Measurements from ENCODE around the gene DMRTC1B.
"Not testable (repeated sequence)": the region's sequence is repeated elsewhere in the genome, so short reads cannot be mapped to it uniquely, and the experiment has no call there.

Gene DMRTC1B

GRCh38 chrX:72776653-72777466 lies at the start of gene DMRTC1B:
Gene DMRTC1B, plus strand, starts transcription at chrX:72776890. Its CDS starts 68,246 bp downstream, at chrX:72845136.
- DNase-seq (ENCODE audit: low spot score): not testable (repeated sequence)

- DNase-seq (ENCODE audit: low spot score): no peak
These were observed 48.8 kb upstream of the DMRTC1B start for GRCh38 chrX:72727846-72728245.

DNA sequence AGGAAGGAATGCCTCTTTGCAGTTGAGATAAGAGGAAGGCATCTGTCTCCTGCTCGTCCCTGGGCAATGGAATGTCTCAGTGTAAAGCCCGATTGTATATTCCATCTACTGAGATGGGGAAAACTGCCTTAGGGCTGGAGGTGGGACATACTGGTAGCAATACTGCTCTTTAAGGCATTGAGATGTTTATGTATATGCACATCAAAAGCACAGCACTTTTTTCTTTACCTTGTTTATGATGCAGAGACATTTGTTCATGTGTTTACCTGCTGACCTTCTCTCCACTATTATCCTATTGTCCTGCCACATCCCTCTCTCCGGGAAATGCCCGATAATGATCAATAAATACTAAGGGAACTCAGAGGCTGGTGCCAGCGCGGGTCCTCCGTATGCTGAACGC lies 43.1 kb upstream of the DMRTC1B start:
- DNase-seq (ENCODE audit: low spot score): not testable (repeated sequence)

DNA sequence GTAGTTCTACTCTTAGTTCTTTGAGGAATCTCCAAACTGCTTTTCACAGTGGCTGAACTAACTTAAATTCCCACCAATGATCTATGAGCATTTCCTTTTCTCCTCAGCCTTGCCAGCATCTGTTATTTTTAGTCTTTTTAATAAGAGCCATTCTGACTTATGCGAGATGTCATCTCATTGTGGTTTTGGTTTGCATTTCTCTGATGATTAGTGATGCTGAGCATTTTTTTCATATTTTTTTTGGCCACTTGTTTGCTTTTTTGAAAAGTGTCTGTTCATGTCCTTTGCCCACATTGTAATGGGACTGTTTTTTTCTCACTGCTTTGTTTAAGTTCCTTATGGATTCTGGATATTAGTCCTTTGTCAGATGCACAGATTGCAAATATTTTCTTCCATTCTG lies 41.1 kb upstream of the DMRTC1B start:
- DNase-seq (ENCODE audit: low spot score): no peak

DNA sequence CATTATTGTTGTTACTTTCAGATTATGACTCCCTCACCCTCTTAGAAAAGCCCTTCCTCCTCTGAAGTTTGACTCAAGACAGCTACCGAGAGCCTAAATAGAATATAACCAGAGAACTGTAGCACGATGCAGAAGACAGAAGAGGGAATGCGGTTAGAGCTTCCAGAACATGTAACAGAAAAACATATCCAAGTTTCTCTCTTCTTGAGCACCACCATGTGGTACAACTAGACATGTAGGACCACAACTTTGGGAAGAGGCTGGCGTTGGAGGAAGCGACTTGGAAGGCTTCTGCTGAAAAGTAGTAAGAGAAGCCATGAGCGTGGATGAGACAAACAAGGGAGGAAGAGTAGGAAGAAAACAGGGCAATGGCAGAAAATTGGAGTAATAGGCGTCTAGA lies 31.1 kb upstream of the DMRTC1B start:
- not testable (repeated sequence) for DNase-seq (ENCODE audit: low spot score)

GRCh38 chrX:72748545-72748944 lies 28.1 kb upstream of the DMRTC1B start:
- not testable (repeated sequence) for DNase-seq (ENCODE audit: low spot score)

DNA sequence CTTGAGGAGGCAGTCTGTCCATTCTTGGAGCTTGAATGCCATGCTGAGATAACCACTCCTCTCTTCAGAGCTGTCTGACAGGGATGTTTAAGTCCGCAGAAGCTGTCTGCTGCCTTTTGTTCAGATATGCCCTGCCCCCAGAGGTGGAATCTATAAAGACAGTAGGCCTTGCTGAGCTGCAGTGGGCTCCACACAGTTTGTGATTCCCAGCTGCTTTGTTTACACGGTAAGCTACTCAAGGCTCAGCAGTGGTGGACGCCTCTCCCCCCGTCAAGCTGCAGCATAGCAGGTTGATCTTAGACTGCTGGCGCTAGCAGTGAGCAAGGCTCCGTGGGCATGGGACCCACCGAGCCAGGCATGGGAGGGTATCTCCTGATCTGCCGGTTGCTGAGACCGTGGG lies 16.2 kb upstream of the DMRTC1B start:
- not testable (repeated sequence) for DNase-seq (ENCODE audit: low spot score)

DNA sequence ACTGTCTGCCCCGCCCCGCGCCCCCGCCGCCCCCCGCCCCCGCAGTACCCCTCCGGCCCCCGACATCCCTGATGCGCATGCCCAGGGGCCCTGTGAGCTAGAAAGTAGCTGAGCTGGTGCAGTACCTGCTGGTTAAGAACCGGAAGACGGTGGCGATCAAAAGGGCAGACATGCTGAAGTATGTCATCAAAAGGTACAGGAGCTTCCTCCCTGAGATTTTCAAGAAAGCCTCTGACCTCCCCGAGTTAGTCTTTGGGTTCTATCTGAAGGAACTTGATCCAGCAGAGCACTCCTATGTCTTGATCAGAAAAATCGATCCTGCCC lies 739 bp downstream of the DMRTC1B start:
- not testable (repeated sequence) for DNase-seq (ENCODE audit: low spot score)

GRCh38 chrX:72778146-72778545 lies 1.5 kb downstream of the DMRTC1B start:
- DNase-seq (ENCODE audit: low spot score): not testable (repeated sequence)

- not testable (repeated sequence) for DNase-seq (ENCODE audit: low spot score)
These were observed 5.9 kb downstream of the DMRTC1B start, which contains the start of gene FAM236B for GRCh38 chrX:72782560-72782959. Gene FAM236B, minus strand, starts transcription at chrX:72782660. Its CDS starts 100 bp downstream, at chrX:72782560.

DNA sequence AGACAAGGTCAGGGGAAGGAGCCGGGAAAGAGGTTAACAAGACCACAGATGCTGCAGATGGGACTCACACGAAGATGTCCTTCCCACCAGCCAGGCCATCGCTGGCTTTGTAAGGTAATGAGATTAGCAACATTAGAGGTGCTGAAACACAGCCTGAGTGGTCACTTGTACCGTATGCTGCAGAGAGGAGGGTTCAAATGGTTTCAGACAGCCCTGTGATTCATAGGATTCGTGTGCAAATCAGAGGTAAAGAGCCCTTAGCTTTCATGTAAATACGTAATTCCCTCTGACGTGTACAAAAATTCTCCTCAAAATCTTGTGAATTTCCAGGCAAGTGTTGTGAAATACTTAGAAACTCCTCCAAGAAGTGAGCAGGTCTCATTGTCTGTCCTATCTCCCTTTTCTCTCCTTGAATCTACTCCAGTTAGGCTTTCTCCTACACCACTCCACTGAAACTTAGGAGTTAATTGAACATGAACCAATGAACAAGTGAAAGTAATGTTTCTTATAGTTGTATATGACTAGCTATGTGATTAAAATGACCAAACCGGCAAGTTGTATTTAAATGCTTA lies 6.8 kb downstream of the DMRTC1B start:
- not testable (repeated sequence) for DNase-seq (ENCODE audit: low spot score)

DNA sequence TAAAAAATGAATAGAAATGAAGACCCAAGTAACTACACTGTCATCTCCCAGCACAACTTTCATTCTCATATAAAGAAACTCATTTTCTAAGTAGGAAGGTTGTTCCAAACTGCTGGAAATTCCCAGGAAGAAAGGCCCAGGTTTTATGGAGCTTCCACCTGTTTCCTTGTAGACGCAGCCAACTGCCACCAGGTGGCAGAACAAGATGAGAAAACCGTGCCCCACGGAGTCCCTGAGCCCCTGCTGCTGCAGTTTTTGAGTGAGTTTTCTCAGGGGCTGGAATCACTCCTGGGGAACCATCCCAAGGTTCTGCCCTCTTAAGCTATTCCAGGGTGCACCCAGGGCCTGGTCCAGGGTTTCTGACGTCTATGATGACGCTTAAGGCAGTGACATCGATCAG lies 7.3 kb downstream of the DMRTC1B start:
- DNase-seq (ENCODE audit: low spot score): not testable (repeated sequence)

- DNase-seq (ENCODE audit: low spot score): not testable (repeated sequence)
These were observed 11.5 kb downstream of the DMRTC1B start for GRCh38 chrX:72788142-72788541.

DNA sequence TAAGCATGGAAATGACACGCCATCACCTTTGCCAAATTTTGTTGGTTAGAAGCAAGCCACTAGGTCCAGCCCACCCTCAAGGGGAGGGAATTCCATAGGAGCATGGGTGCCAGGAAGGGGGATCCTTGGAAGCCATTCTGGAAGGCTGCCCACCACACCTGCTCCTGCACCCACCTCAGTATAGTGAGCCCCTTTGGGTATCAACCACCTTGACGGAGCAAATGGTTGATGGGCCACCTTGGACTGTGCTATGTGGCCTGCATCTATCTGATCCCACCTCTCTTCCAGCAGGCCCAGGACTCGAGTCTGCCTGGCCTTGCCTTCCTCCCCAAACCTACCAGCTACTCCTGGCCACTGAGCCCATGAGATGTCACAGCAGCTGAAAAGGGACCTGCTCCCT lies 13.7 kb downstream of the DMRTC1B start:
- DNase-seq (ENCODE audit: low spot score): not testable (repeated sequence)

GRCh38 chrX:72808110-72808509 lies 31.4 kb downstream of the DMRTC1B start, which contains the start of gene FAM236D:
Gene FAM236D, minus strand, starts transcription at chrX:72808210. Its CDS starts 100 bp downstream, at chrX:72808110.
- not testable (repeated sequence) for DNase-seq (ENCODE audit: low spot score)

DNA sequence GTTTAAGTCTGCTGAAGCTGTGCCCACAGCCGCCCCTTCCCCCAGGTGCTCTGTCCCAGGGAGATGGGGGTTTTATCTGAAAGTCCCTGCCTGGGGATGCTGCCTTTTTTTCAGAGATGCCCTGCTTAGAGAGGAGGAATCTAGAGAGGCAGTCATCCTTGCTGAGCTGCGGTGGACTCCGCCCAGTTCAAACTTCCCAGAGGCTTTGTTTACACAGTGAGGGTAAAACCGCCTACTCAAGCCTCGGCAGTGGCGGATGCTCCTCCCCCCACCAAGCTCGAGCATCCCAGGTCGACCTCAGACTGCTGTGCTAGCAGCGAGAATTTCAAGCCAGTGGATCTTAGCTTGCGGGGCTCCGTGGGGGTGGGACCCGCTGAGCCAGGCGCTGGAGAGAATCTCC lies 54.0 kb downstream of the DMRTC1B start:
- DNase-seq (ENCODE audit: low spot score): not testable (repeated sequence)

GRCh38 chrX:72837532-72837931 lies 60.8 kb downstream of the DMRTC1B start:
- not testable (repeated sequence) for DNase-seq (ENCODE audit: low spot score)

- DNase-seq (ENCODE audit: low spot score): not testable (repeated sequence)
These were observed 106.2 kb downstream of the DMRTC1B start for GRCh38 chrX:72882898-72883297.

DNA sequence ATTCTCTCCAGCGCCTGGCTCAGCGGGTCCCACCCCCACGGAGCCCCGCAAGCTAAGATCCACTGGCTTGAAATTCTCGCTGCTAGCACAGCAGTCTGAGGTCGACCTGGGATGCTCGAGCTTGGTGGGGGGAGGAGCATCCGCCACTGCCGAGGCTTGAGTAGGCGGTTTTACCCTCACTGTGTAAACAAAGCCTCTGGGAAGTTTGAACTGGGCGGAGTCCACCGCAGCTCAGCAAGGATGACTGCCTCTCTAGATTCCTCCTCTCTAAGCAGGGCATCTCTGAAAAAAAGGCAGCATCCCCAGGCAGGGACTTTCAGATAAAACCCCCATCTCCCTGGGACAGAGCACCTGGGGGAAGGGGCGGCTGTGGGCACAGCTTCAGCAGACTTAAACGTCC lies 113.0 kb downstream of the DMRTC1B start:
- DNase-seq (ENCODE audit: low spot score): not testable (repeated sequence)

Measured in germinal center (tissue), 1 donor.